Fibroblast of villous mesenchyme (primary cell): ENCODE measurements around the gene MEDAG. TPM values are rescaled to one million over a fixed set of nuclear protein-coding genes. Genes with fewer than 3 reads are reported as not detected.

ENCODE experiments used
- DNase-seq: peaks from one replicate; pipeline ENCODE4 v3.0.0-alpha.2; 2010; ENCODE audit warnings: low read depth
- H3K4me3 ChIP-seq: 2 replicates; pipeline ENCODE4 v1.5.1; 2011; ENCODE audit warnings: low read depth, mild to moderate bottlenecking, low read length
- total RNA-seq: library from RNA; depleted of rRNA; stranded (reverse); fragments of >200 nt; gene quantifications from 2 replicates; pipeline ENCODE4 v1.2.3, GENCODE V29; 2012
- TF ChIP-seq, protein P1 (sequence below): IDR thresholded peaks from 2 replicates; pipeline ENCODE4 v1.5.1; 2012; ENCODE audit warnings: low read depth, mild to moderate bottlenecking, low read length; ENCODE audit not compliant: insufficient read depth

Gene MEDAG
- total RNA-seq, 1 donor: 12.1 TPM

DNA sequence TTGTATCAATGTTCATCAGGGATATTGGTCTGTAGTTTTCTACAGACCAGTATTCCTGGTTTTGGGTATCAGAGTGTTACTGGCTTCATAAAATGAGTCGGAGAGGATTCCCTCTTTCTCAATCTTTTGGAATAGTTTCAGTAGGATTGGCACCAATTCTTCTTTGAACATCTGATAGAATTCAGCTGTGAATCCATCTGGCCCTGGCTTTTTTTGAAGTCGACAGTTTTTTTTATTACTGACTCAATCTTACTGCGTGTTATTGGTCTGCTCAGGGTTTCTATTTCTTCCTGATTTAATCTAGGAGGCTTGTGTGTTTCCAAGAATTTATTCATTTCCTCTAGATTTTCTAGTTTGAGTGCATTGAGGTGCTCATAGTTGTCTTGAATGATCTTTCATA is 37.8 kb downstream of the MEDAG start:
- DNase-seq: no peak
- TF ChIP-seq, protein P1, sequence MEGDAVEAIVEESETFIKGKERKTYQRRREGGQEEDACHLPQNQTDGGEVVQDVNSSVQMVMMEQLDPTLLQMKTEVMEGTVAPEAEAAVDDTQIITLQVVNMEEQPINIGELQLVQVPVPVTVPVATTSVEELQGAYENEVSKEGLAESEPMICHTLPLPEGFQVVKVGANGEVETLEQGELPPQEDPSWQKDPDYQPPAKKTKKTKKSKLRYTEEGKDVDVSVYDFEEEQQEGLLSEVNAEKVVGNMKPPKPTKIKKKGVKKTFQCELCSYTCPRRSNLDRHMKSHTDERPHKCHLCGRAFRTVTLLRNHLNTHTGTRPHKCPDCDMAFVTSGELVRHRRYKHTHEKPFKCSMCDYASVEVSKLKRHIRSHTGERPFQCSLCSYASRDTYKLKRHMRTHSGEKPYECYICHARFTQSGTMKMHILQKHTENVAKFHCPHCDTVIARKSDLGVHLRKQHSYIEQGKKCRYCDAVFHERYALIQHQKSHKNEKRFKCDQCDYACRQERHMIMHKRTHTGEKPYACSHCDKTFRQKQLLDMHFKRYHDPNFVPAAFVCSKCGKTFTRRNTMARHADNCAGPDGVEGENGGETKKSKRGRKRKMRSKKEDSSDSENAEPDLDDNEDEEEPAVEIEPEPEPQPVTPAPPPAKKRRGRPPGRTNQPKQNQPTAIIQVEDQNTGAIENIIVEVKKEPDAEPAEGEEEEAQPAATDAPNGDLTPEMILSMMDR: no peak

DNA sequence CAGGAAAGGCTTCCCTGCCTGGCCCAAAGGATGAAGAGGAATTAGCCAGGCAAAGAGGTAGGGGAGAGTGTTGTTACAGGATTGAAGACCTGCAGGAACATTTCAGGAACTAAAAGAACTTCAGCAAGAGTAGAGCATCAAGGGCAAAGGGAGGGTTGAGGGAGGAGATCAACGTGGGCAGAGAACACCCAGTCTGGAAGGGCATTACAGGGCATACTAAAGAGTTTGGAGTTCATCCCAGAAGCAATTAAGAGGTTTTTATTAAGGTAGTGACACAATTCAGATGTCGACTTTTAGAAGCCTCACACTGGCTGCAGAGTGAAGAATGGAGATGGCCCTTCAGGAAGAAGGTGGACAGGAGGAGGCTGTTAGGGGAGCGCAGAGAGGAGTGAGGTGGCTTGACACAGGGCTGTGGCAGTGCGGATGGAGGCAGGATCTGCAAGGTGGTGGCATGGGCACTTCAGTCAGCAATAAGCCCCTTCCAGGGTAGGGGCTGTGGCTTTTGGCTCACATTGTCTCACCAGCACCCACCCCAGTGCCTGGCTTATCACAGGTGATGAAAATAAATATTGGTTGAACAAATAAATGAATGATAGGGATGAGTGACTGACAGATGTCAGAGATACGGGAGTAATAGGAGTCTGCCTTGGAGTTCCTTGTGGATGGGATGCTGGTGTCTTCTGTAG is 51.3 kb downstream of the MEDAG start:
- TF ChIP-seq, protein P1: no peak

More for the DNA sequence above, 37.8 kb downstream of the MEDAG start:
- no peak overlapping the region for H3K4me3 ChIP-seq

DNA sequence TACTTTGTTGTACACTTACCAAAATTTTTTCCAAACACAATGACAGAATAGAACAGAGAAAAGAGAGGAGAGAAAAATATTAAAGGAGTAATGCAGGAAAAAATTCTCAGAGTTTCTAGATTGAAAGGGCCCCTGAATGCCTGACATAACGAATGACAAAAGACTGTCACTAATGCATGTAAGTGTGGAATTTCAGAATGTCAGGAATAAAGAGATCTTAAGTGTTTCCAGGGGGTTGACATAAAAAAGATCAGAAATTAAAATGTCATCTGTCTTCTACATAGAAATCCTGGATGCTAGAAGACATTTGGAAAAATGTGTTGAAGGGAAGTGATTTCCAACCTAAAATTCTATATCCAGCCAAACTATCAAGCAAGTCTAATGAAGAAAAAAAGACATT is 53.6 kb downstream of the MEDAG start:
- TF ChIP-seq, protein P1: no peak
- H3K4me3 ChIP-seq: no peak overlapping the region
- DNase-seq: no peak

More for the DNA sequence above, 51.3 kb downstream of the MEDAG start:
- H3K4me3 ChIP-seq: no peak overlapping the region
- DNase-seq: no peak

DNA sequence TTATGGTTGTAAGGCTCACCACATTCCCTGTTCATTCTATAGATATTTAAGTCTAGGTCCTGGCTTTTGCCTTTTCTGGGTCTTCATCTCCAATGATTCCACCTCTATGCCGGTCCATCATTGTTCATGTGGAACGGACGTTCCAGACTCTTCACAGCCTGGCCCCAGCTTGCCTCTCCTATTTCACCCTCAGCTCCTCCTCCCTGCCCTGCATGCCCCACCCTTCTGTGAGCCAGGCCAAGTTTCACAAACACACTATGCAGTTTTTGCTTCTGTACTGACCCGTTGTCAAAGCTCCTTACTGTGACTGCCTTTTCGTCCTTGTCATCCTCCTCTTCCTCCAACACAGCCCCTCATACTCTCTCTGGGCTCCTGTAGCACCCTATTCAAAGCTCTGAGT is 57.7 kb downstream of the MEDAG start:
- TF ChIP-seq, protein P1: no peak
- peak; percentile 56 for DNase-seq
- no peak overlapping the region for H3K4me3 ChIP-seq

DNA sequence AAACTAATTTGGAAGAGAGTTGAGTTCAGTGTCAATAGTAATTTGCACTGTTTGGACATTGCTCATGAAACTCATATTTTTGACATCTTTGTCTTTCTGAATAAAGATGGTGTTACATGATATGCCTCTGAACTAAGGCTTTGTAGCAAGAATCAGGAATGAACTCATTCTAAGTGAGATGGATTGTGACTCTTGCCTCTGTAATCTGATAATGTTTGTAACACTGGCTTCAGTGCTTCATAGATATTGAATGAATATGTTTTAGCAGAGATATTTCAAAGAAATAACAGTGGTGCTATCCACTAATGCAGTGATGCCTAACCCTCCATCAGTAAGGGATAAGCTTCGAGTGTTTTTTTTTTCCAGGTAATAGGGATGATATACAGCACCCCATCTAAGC is 59.3 kb downstream of the MEDAG start:
- H3K4me3 ChIP-seq: no peak overlapping the region
- TF ChIP-seq, protein P1: no peak
- no peak for DNase-seq

DNA sequence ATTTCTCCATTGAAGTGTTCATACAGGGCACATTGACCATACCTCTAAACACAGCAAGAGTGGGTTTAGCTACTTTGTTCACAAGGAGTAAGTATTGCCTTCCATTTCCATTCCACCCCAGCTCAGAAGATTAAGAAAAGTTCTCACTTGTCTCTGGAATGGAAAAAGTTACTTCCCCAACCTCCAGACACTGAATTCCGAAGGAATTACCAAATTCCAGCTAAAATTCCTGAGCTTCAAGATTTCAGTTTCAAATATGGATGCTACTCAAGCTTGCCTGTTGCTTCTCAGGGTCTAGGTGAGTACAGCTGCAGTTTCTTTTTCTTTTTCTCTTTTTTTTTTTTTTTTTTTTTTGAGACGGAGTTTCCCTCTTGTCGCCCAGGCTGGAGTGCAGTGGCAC is 60.0 kb downstream of the MEDAG start:
- DNase-seq: no peak
- TF ChIP-seq, protein P1: no peak
- H3K4me3 ChIP-seq: no peak overlapping the region

DNA sequence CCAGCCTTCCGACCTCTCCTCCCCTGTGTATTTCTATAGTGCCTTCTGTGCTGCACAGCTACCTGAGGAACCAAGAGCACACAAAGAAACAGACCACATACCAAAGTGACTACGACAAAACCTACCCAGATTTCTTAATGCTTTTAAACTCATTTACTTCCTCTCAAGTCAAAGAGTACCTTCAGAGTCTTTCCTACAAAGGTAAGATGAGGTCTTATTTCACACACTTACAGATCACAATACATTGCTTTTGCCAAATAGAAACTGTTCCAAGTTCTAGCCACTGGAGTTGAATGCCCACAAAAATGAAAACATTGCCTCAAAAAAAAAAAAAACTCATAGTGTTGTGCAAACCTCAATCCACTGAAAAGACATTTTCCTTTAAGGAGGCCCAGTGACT is 62.8 kb downstream of the MEDAG start:
- H3K4me3 ChIP-seq: no peak overlapping the region
- peak; percentile 68 for DNase-seq
- TF ChIP-seq, protein P1: no peak
